VCaP (cell line): ENCODE measurements around the gene IGF1R.

Experiments used
- H3K27ac ChIP-seq: fragments of 450-650 bp; 2 replicates; pipeline ENCODE4 v1.5.1; 2017
- TF ChIP-seq, protein P1 (sequence below): fragments of 450-650 bp; conservative IDR thresholded peaks from 2 replicates; pipeline ENCODE4 v1.5.1; 2017; ENCODE audit warnings: mild to moderate bottlenecking, moderate library complexity

IGF1R gene

DNA sequence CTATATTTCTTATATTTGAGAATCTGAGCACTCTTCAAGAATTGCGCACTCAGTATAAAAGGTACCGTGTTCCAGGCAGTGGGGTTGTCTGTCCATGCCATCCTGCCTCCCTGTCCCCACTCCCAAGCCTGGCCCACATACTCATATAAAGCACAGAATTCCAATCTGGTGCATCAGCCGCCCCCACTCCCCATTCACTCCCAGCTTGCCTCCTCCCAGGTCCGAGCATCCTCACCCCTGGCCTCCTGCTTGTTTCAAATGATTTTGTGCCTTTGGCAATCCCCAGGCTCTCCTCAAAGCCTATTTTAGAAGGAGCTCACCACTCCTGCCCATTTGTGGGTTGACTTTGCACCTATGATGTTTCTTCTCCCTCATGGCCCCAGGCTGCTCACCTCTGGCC, 22.2 kb upstream of the IGF1R start:
- H3K27ac ChIP-seq = no peak overlapping the region
- TF ChIP-seq, protein P1, sequence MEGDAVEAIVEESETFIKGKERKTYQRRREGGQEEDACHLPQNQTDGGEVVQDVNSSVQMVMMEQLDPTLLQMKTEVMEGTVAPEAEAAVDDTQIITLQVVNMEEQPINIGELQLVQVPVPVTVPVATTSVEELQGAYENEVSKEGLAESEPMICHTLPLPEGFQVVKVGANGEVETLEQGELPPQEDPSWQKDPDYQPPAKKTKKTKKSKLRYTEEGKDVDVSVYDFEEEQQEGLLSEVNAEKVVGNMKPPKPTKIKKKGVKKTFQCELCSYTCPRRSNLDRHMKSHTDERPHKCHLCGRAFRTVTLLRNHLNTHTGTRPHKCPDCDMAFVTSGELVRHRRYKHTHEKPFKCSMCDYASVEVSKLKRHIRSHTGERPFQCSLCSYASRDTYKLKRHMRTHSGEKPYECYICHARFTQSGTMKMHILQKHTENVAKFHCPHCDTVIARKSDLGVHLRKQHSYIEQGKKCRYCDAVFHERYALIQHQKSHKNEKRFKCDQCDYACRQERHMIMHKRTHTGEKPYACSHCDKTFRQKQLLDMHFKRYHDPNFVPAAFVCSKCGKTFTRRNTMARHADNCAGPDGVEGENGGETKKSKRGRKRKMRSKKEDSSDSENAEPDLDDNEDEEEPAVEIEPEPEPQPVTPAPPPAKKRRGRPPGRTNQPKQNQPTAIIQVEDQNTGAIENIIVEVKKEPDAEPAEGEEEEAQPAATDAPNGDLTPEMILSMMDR = no peak

DNA sequence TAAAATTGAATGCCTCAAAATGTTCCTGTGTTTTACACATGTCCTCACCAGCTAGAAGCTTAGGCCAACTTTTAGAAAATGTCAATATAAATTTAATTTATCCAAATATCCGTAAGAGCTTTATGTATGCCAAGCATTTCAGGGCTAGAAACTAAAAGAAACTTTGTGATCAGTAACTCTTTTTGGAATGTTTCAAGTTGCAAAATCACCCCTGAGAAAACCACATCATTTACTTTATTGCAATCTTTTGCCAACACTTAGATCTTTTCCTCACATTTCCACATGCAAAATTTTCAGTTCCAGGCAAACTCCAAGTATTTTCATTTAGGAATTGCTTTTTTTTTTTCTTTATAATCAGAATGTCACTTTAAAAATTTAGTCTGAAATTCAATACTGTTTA, 20.1 kb upstream of the IGF1R start:
- TF ChIP-seq, protein P1 = no peak
- H3K27ac ChIP-seq = no peak overlapping the region

DNA sequence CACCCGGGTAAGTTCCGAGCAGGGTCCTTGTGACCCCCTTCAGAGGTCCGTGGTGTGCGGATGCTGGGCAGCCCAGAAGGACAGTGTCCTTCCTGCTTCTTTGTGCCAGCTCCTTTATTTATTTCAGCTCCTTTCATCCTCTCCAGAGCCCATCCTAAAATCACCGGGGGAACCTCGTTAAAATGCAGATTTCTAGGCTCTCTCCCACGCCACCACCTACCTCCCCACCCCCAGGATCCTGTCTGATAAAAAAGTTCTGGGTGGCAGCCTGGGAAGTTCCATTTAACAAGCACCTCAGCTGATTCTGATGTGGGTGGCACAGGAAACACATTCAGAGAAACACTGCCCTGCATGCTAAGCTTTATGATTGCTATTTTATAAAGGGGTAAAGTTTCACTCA, 12.5 kb upstream of the IGF1R start:
- TF ChIP-seq, protein P1 = no peak
- no peak overlapping the region for H3K27ac ChIP-seq

DNA sequence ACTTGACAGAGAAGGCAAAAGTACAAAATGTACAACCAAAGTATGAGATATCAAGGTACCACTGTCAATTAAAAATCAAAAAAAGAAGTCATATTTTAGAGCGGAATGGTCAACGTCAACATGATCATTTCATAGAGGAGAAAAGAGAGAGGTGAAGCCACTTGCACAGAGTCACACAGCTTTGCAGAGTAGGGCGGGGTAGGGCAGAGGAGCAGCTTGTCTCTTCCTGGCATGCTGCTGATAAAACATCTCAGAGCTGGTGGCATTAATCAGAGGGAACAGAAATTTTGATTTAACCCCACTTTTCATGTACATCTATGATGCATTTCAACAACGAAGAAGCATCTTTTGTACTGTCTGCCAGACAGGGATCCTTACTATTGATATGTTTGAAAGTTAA, 5.2 kb upstream of the IGF1R start:
- H3K27ac ChIP-seq = no peak overlapping the region
- TF ChIP-seq, protein P1 = no peak

DNA sequence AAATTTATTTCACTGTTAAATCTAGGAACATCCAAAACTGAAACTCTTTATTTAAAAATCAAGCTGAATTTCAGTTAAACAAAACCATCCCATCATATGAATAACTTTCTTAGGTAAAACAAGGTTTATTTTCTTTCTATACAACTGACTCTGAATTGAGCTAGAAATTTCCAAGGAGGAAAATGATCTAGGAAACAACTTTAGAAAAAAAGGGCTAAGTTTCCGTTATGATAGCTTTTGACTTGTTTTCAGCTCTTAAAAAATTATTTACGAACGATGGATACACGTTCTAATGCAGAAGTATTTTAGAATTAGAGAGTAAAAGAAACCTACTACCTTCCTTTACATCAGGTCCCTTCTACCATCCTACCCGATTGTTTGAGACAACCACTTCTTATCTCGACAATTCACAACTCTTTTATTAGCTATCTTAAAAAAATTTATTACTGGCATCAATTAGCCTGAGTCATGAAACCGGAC, 1.8 kb upstream of the IGF1R start:
- peak overlapping the region; percentile 100 for H3K27ac ChIP-seq

DNA sequence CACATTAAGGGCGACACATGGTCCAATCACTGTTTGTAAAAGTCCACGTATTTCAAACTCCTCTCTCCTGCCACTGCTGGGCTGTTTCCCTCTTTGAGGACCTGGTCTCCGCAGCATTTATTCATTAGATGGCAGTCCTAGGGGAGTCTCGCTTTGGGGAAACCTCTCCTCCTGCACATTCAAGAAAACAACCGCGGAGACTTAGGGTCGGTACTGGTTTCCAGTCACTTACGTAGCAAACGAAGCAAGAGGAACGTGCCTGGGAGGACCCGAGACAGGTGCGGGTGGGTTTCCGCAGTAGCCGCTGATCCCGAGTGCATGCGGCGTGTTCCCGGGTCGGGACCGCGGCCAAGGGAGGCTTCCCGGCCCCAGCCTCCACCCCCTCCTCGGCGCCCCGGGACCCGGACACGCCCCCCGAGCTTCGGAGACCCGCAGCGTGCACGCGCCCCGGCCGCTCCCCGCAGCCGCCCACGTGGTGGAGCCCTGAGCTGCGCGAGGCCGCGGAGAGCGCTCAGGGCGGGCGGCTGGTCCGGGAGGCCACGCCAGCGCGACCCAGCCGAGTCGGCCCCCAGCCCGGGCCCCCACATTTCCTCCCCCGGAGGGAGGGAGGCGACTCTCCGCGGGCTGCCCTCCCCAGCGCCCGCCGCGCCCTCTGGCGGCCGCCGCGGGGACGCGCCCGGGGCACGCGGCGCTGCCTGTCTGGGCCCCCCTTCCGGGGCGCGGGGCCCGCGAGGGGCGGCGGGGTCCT, 1.1 kb upstream of the IGF1R start:
- H3K27ac ChIP-seq = peak overlapping the region; percentile 100
- TF ChIP-seq, protein P1 = peak; percentile 97

More for the DNA sequence above, 1.8 kb upstream of the IGF1R start:
- TF ChIP-seq, protein P1 = no peak

DNA sequence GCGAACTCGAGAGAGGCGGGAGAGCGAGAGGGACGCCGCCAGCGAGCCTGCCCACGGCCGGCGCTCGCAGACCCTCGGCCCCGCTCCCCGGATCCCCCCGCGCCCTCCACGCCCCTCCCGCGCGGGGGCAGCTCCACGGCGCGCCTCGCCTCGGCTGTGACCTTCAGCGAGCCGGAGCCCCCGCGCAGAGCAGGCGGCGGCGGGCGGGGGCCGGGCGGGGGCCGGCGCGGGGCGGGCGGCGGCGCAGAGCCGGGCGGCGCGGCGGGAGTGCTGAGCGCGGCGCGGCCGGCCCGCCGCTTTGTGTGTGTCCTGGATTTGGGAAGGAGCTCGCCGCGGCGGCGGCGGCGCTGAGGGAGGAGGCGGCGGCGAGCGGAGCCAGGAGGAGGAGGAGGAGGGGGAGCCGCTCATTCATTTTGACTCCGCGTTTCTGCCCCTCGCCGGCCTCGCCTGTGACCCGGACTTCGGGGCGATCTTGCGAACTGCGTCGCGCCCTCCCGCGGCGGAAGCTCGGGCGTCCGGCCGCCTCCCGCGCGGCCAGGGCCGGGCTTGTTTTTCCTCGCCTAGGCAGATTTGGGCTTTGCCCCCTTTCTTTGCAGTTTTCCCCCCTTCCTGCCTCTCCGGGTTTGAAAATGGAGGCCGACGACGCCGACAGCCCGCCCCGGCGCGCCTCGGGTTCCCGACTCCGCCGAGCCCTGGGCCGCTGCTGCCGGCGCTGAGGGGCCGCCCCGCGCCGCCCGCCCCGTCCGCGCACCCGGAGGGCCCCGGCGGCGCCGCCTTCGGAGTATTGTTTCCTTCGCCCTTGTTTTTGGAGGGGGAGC, 524 bp downstream of the IGF1R start:
- peak overlapping the region; percentile 100 for H3K27ac ChIP-seq
- TF ChIP-seq, protein P1 = no peak
